Keratinocyte (primary cell): ENCODE measurements around the gene NDUFS8. TPM values are rescaled to one million over a fixed set of nuclear protein-coding genes. Genes with fewer than 3 reads are reported as not detected.

Experiments
- DNase-seq: peaks from one replicate; pipeline ENCODE4 v3.0.0-alpha.2; 2011; ENCODE audit warnings: low read depth, missing footprints, low spot score
- FAIRE-seq: peaks from 2 replicates; lab custom pipeline; 2011; peaks lifted over from hg19 to GRCh38; lab: Jason Lieb, UNC
- H2AFZ ChIP-seq: 2 replicates; pipeline ENCODE4 v1.6.0; 2012; ENCODE audit warnings: low read length, control low read depth, inconsistent platforms; ENCODE audit not compliant: control insufficient read depth
- H3K27ac ChIP-seq: 2 replicates; pipeline ENCODE4 v1.5.1; 2011; ENCODE audit warnings: low read length; ENCODE audit not compliant: control insufficient read depth, insufficient read depth
- H3K27me3 ChIP-seq: 3 replicates; pipeline ENCODE4 v1.6.0; 2011; ENCODE audit warnings: low read length; ENCODE audit not compliant: control insufficient read depth, insufficient read depth; ENCODE audit errors: extremely low read depth
- H3K36me3 ChIP-seq, 2 experiments: 2 replicates in 1 of 2; 3 replicates in 1 of 2; pipeline ENCODE4 v1.5.1; 2011; ENCODE audit warnings: low read length in 2 of 2, mild to moderate bottlenecking in 1 of 2; ENCODE audit not compliant: control insufficient read depth in 2 of 2, insufficient read depth in 2 of 2; ENCODE audit errors: extremely low read depth in 1 of 2
- H3K4me1 ChIP-seq: 3 replicates; pipeline ENCODE4 v1.5.1; 2011; ENCODE audit warnings: low read length; ENCODE audit not compliant: control insufficient read depth, insufficient read depth; ENCODE audit errors: extremely low read depth
- H3K4me2 ChIP-seq: 3 replicates; pipeline ENCODE4 v1.6.0; 2011; ENCODE audit warnings: low read depth, low read length; ENCODE audit not compliant: control insufficient read depth, insufficient read depth; ENCODE audit errors: extremely low read depth
- H3K4me3 ChIP-seq, 3 experiments: fragments of 200-600 bp in 1 of 3; sonication (generic) in 1 of 3; 2 replicates in 2 of 3; 3 replicates in 1 of 3; pipeline ENCODE4 v1.5.1; 2011 to 2016; ENCODE audit warnings: low read length in 3 of 3, mild to moderate bottlenecking in 3 of 3, control low read depth in 2 of 3, inconsistent platforms in 1 of 3, low read depth in 1 of 3, mixed read lengths in 1 of 3, mixed run types in 1 of 3, moderate library complexity in 1 of 3; ENCODE audit not compliant: control insufficient read depth in 2 of 3, insufficient read depth in 2 of 3; ENCODE audit errors: extremely low read depth in 1 of 3
- H3K79me2 ChIP-seq: 2 replicates; pipeline ENCODE4 v1.6.0; 2012; ENCODE audit warnings: low read length; ENCODE audit not compliant: control insufficient read depth, insufficient read depth
- H3K9ac ChIP-seq: 3 replicates; pipeline ENCODE4 v1.6.0; 2011; ENCODE audit warnings: low read length; ENCODE audit not compliant: control insufficient read depth, insufficient read depth; ENCODE audit errors: extremely low read depth
- H3K9me1 ChIP-seq: 3 replicates; pipeline ENCODE4 v1.6.0; 2011; ENCODE audit warnings: low read length; ENCODE audit not compliant: control insufficient read depth, insufficient read depth; ENCODE audit errors: extremely low read depth
- H3K9me3 ChIP-seq: 2 replicates; pipeline ENCODE4 v1.5.1; 2012; ENCODE audit warnings: low read depth, low read length; ENCODE audit not compliant: control insufficient read depth
- H4K20me1 ChIP-seq: 3 replicates; pipeline ENCODE4 v1.6.0; 2011; ENCODE audit warnings: low read length; ENCODE audit not compliant: control insufficient read depth, insufficient read depth; ENCODE audit errors: extremely low read depth
- CTCF ChIP-seq, 3 experiments: IDR thresholded peaks in 1 of 3; conservative IDR thresholded peaks in 1 of 3; optimal IDR thresholded peaks in 1 of 3; 2 replicates in 2 of 3; 3 replicates in 1 of 3; pipeline versions ENCODE3 to v1.5.1; 2011; ENCODE audit warnings: low read length in 3 of 3, mild to moderate bottlenecking in 3 of 3, moderate library complexity in 2 of 3, control low read depth in 1 of 3, inconsistent platforms in 1 of 3; ENCODE audit not compliant: insufficient read depth in 2 of 3; ENCODE audit errors: extremely low read depth in 1 of 3
- EZH2 ChIP-seq: IDR thresholded peaks from one replicate; pipeline ENCODE4 v1.6.1; 2012; ENCODE audit warnings: inconsistent platforms, mild to moderate bottlenecking, low read length, moderate library complexity
- dilution Hi-C: fragments of 300-500 bp; cut with MboI; formaldehyde crosslinking; loops from one replicate; pipeline ENCODE4 v1.7.0; 2020; ENCODE audit warnings: low sequenced_read_pairs; ENCODE audit not compliant: extremely low pct_ligation_motif_present
- polyA plus RNA-seq, 5 experiments: library from polyadenylated mRNA; depleted of rRNA in 3 of 5; stranded (reverse) in 3 of 5; stranded (forward) in 1 of 5; unstranded in 1 of 5; fragments of >200 nt; gene quantifications; 1 replicate in 1 of 5; 2 replicates in 3 of 5; 3 replicates in 1 of 5; pipeline versions ENCODE4 v1.2.1 to v1.2.3, GENCODE V29; 2011 to 2012; ENCODE audit warnings: missing spikeins in 2 of 5, low read depth in 1 of 5, low replicate concordance in 1 of 5

Gene NDUFS8
- polyA plus RNA-seq, 1 donor (not counting 4 experiments of a cell fraction or from before 2014, with no cell fraction given) = 51.7 TPM

- Histone ChIP-seq H3K4me2 (no peak overlapping the region), H3K79me2 (peaks cover 5% of the 10 kb centered on the region), H2AFZ (no peak overlapping the region), H4K20me1 (no peaks in the 10 kb centered on the region), H3K9ac (no peak overlapping the region), H3K4me3 (no peak overlapping the region), H3K27ac (no peak overlapping the region), H3K9me3 (no peaks in the 10 kb centered on the region), H3K36me3 (peaks cover 3% of the 10 kb centered on the region in 2 experiments), H3K4me1 (peaks cover 7% of the 10 kb centered on the region), H3K27me3 (no peaks in the 10 kb centered on the region), H3K9me1 (no peaks in the 10 kb centered on the region)
- DNase-seq (no peak), FAIRE-seq (no peak)
- TF ChIP-seq CTCF (optimal IDR thresholded peaks at IDR 0.05 in 1 of 3, IDR thresholded peaks at IDR 0.05 in 1 of 3, conservative IDR thresholded peaks at IDR 0.05 in 1 of 3; ENCODE audit: extremely low read depth in 1 of 3, insufficient read depth in 2 of 3, low read length in 3 of 3) (no peak), EZH2 (no peak)
- dilution Hi-C loops = no loop called here
These were observed 11.2 kb downstream of the NDUFS8 start for GRCh38 chr11:68041617-68042218.

GRCh38 chr11:68042219-68043028 lies 11.9 kb downstream of the NDUFS8 start:
- H2AFZ ChIP-seq = no peak overlapping the region
- H3K27ac ChIP-seq = no peak overlapping the region
- peaks cover 3% of the 10 kb centered on the region in 2 experiments for H3K36me3 ChIP-seq
- no peaks in the 10 kb centered on the region for H4K20me1 ChIP-seq
- peaks cover 7% of the 10 kb centered on the region for H3K4me1 ChIP-seq
- H3K9ac ChIP-seq = no peak overlapping the region
- dilution Hi-C loops = no loop called here
- no peak overlapping the region for H3K4me2 ChIP-seq
- no peak for TF ChIP-seq CTCF (optimal IDR thresholded peaks at IDR 0.05 in 1 of 3, IDR thresholded peaks at IDR 0.05 in 1 of 3, conservative IDR thresholded peaks at IDR 0.05 in 1 of 3; ENCODE audit: extremely low read depth in 1 of 3, insufficient read depth in 2 of 3, low read length in 3 of 3)
- no peak for TF ChIP-seq EZH2
- no peaks in the 10 kb centered on the region for H3K9me3 ChIP-seq
- H3K4me3 ChIP-seq = no peak overlapping the region
- no peaks in the 10 kb centered on the region for H3K9me1 ChIP-seq
- no peaks in the 10 kb centered on the region for H3K27me3 ChIP-seq
- peaks cover 5% of the 10 kb centered on the region for H3K79me2 ChIP-seq
- DNase-seq (no peak), FAIRE-seq (no peak)
